Neural cell (in vitro differentiated cells): ENCODE results near the gene ZNF530.

Experiments
- CTCF ChIP-seq: fragments of 450-650 bp; IDR thresholded peaks from 2 replicates; pipeline ENCODE4 v1.5.1; 2014; ENCODE audit warnings: antibody characterized with exemption, mild to moderate bottlenecking, moderate library complexity; ENCODE audit not compliant: poor library complexity, severe bottlenecking
- EZH2 ChIP-seq: fragments of 200-600, 300-800 bp; shearing (Covaris generic), sonication (generic); IDR thresholded peaks from 2 replicates; pipeline ENCODE4 v1.6.1; 2014; ENCODE audit warnings: antibody characterized with exemption, low read length, borderline replicate concordance, mild to moderate bottlenecking; ENCODE audit not compliant: insufficient read depth, poor library complexity, severe bottlenecking

DNA sequence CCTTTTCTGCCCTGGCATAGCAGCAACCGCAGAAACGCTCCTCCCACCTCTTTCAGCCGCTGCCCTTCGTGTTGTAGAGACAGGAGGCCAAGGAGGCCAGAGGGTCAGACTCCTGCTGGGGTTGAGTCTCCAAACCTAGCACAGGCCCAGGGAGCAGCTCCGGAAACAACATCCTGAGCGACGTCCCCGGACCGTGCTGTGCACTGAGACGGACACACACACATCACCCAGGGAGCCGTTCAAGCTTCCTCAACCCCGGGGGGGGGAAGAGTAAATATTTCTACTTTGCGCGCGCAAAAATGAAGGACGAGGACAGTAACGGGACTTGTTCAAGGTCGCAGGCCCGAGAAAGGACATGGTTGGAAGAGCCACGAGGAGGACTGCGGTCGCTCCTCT is 40.7 kb upstream of the ZNF530 start:
- TF ChIP-seq CTCF (no peak), EZH2 (no peak)
